GM21825 (cell line): Measurements from ENCODE around the gene ARHGEF39.

Experiments used
- ATAC-seq: cut with Tn5 transposase; IDR thresholded peaks from one replicate; pipeline ENCODE4 v1.9.1; 2021; ENCODE audit warnings: mild to moderate bottlenecking, moderate library complexity; ENCODE audit not compliant: unreplicated experiment

The ARHGEF39 gene

DNA sequence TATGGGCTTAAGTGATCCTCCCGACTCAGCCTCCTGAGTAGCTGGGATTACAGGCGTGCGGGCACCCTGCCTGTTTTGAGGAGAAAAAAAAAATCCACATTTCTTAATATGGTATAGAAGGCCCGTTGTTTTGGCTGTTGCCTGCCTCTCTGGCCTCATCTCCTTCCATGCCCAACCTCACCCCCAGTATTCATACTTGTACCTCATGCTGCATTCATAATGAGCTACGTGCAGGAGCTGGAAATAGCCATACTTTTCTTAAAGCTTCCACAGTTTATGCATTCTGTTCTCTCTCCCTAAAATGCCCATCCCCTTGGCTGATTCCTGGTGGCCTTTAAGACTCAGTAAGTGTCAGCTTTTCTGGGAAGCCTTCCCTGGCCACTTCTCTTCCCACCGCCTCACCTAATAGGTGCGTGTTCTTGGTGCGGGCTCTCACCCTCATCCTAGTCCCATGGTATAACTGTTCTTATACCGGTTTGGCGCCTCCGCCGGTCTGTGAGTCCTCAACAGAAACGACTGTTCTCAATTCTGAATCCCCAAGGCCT is 26.8 kb upstream of the ARHGEF39 start:
- ATAC-seq, result no peak

DNA sequence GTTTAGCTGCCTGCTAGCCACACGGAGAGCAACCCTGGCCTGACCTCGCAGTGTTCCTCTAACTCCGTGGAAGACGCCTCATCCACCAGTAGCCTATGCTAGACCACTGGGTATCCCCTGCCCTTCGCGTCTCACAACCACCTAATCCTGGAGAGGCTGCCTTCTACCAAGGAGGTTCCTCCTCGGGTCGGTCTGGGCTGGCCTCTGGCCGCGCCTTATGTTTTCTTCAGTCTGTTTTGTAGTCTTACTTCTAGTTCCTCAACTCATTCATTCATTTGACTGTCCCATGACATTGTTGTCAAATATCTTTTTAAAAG is 26.3 kb upstream of the ARHGEF39 start:
- ATAC-seq, result no peak

DNA sequence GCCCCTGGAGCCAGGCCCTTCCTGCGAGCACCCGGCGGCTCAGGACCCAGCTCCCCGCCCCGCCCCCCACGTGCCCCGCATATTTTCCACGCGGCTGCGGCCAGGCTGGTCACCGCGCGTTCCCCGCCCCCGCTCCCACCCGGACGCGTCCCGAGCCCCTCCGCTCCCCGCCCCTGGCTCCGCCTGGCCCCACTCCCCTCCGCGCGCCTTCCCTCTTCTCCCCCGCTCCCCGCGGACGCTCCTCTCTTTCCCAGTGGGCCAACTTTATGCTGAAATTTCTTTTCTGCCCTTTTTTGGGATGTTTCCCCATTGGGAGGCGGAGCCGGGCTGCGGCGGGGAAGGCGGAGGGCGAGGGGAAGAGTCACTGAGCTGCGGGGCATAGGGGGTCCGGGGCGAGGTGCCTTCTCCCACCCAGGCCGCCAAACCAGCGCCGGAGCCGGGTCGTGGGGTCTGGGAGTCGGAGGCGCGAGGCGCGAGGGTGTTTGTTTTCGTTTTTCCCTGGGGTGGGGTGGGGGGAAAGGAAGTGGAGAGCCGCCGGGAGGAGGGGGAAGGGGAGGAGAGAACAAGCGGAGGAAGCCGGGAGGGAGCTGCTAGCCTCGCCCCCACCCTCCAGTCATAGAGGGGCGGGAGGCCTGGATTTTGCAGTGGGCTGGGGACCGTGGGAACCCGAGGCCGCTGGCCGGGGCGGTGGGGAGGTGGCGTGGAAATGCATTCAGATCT is 25.8 kb upstream of the ARHGEF39 start:
- no peak for ATAC-seq

DNA sequence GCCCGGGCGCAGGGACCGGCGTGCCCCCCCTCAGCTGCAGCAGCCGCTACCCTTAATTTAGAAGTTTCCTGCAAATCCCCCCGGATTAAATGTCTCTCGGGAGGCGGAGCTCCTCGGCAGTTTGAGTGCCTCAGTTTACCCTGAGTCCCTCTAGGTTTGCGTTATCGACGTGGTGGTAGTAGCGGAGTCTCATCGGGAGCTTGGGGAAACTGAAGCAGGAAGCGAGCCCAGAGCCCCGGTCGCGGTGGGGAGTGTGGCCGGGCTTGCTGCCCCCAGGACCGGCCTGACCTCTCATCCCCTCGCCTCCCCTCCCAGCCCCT is 25.3 kb upstream of the ARHGEF39 start:
- no peak for ATAC-seq

DNA sequence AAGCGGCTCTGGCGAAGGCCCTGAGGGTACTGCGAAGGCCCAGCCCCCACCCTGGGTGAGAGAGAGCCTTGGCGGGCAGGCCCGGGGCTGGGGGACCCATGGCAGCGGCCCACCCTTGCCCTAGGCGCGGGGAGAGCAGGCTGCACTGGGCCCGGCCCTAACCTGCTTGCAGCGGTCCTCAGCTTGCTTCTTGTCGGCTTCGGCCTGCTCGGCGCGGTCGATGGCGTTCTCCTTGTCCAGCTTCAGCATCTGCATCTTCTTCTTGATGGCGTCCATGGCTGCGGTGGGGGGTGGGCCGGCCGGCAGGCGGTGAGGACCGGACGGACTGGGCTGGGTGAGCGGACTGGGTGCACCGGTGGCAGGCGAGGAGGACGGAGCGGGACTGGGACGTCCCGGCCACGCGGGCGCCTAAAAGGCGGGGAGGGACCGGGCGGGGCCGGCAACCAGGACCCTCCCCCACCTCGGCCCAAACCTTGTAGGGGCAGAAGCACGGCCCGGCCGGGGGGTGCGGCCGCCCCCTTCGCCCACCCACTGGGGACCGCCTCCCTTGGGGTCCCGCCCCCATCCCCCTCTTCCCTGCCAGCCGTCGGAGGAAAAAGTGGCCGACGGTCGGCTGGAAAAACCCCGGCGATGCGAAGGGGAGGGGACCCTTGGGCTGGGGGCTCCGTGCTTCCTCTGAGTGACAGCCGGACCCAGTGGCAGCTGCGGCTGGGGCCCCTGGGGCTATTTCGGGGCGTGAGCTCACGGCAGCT is 24.7 kb upstream of the ARHGEF39 start, which contains the start of gene TPM2:
TSS of gene TPM2 (minus strand) at position 384 of the 752 bp plus-strand sequence. CDS start at position 276, 108 bp downstream.
- no peak for ATAC-seq

DNA sequence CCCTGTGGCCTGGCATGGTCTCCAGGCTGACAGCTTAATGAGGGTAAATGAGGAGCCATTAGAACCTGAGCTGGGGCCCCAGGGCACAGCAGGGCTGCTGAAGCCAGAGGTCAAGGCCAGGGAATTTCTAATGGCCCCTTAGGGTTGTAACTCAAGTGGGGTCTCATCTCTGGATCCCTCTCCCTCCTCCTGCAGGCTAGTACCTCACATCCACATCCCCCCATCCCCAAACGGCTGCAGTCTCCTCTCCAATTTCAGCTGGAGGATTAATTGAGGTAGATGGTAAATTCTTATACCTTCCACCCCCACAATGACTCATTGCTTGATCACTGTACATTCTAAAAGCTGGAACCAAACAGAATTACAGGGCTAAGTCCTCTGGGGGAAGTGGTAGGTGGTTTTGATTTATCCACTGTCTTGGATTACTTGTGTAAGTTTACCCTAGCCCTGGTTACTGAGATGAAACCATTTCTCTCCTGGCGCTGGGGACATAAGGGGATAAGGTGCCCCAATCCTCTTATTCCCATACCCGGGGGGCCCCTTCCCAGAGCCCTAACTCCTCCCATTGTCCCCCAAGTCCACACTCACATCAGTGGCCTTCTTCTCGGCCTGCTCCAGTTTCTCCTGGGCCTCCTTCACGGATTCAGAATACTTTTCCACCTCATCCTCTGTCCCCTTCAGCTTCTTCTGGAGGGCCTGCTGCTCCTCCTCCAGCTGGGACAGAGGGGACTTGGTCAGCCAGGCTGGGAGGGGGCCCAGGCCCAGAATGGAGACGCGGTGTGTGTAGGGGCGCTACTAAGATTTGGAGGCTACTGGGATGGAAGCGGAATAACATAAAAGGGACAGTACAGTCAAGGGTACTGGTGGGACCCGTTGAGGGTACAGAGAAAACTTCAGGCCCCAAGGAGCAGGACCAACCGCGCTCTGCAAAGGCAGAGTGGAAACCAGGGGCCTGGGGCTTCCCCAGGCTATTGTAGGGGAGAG is 23.9 kb upstream of the ARHGEF39 start:
- ATAC-seq, result no peak

DNA sequence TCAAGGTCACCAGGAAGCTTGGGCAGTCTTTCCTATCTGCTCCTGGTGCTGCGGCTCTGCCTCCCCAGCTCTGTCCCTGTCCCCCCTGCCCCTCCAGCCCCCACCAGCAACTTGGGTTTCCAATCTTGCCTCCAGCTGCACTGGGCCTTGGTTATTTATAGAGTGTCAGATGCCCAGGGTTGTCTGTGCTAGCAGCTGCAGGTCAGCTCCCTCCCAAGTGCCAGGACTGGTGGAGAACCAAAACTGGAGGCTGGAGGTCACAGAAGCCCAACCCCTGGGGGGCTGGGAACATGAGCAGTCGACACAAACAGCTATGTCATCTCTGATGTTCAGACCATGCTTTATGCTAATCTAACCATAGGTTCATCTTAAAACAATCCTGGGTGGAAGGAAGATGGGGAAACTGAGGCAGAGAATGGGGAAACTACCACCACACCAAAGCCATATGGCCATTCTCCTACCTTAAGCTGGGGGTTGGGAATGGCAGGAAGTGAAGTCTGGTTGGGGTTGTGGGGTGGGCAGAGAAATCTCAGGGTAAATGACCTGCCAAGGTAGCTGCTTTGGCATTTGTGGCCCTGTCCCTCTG is 23.1 kb upstream of the ARHGEF39 start:
- no peak for ATAC-seq

DNA sequence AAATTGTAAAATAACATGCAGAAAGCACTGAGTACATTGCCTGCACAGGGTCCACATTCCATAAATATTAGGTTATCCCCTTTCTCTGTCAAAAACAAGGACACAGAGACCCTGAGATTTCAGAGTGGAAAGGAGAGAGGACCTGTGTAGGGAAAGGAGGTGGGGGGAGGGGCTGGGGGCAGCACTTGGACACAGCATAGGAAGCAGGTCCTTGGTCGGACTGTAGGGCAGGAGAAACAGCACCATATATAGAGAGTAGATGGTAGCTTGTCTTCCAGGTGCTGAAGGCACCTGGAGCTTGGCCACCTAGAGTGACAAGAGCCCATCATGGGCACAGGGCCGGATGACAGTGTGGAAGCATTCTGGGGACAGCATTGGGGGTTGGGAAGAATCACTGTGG is 22.3 kb upstream of the ARHGEF39 start:
- ATAC-seq, result no peak

DNA sequence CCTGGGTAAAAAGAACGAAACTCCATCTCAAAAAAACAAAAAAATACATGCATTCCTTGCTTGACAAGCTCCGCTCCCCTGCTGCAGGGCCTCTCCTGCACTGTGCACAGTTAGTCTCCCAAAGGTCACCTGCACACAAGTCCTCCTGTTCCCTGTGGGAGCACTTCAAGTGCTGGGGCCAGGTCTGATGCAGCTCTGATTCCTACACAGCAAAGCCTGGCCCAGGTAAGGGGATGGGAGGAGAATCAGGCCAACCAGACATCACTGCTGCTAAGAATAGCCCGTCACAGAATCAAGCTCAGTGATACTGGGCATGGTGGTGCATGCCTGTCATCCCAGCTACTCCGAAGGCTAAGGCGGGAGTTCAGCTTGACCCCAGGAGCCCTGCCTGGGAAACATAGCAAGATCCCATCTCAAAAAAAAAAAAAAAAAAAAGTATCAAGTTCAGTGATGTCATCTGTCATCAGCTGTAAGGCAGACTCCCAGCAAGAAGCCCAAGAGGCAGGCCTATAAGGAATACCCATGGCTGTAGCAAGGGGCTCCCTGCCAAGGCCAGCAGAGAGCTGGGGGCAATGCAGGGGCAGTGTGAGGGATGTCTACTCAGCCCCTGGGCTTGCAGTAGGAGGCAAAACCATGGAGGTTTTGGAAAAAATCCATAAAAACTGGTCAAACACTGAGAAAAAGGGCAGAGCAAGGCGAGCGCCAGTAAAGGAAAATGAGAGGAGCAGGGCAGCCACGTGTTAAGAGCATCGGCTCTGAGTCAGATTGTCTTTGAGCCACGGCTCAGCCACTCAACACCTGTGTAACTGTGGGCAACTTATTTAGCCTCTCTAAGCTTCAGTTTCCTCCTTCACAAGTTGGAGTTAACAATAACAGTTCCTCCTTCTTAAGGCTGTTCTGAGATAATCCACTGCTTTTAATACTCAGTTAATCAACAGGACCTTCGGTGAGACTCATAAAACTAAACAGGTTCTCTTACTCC is 21.5 kb upstream of the ARHGEF39 start:
- no peak for ATAC-seq

DNA sequence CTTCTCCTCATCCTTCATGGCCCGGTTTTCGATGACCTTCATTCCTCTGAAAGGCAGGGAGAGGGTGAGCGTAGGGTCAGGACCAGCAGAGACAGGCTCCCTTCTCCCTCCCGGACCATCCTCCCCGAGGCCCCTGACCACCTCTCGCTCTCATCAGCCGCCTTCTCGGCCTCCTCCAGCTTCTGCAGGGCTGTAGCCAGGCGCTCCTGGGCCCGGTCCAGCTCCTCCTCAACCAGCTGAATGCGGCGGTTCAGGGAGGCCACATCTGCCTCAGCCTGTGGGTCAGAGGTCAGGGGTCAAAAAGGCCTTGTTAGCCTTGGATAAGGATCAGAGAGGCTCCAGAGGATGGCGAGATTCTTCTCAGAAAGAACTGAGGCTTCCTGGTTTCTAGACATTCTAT is 20.5 kb upstream of the ARHGEF39 start:
- ATAC-seq, result no peak

DNA sequence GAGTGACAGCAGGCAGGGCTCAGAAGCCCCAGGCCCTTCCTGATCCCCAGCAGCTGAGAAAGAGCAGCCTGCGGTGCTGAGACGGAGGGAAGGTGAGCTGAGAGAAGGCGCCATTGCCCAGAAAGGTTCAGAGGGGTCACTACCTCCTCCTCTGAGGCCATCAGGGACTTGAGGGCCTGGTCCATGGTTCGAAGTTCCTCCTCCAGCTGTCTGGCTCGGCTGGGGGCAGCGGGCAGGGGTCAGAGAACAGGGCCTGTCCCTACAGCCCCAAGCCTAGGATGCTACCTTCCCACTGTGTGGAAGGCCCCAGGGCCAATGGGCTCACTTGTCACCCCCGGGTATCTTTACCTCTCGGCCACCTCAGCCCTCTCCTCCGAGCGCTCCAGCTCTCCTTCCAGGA is 19.9 kb upstream of the ARHGEF39 start:
- no peak for ATAC-seq

DNA sequence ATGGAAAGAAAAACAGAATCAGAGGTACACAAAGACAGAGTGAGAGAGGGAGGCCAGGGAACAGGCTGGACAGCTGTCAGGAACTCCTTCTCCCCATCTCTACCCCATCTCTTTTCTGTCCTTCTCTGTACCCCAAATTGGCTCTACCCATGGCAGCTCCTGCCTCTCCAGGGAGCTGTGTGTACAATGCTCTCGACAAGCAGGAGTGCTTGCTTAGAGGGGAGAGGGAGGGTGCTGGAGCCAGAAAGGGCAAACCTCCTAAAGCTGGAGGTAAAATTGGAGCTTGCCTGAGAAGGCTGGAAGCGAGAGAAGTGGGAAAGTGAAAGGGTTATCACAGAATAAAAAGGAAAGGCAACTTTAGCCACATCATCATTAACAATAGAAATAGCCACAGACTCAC is 18.3 kb upstream of the ARHGEF39 start:
- no peak for ATAC-seq

DNA sequence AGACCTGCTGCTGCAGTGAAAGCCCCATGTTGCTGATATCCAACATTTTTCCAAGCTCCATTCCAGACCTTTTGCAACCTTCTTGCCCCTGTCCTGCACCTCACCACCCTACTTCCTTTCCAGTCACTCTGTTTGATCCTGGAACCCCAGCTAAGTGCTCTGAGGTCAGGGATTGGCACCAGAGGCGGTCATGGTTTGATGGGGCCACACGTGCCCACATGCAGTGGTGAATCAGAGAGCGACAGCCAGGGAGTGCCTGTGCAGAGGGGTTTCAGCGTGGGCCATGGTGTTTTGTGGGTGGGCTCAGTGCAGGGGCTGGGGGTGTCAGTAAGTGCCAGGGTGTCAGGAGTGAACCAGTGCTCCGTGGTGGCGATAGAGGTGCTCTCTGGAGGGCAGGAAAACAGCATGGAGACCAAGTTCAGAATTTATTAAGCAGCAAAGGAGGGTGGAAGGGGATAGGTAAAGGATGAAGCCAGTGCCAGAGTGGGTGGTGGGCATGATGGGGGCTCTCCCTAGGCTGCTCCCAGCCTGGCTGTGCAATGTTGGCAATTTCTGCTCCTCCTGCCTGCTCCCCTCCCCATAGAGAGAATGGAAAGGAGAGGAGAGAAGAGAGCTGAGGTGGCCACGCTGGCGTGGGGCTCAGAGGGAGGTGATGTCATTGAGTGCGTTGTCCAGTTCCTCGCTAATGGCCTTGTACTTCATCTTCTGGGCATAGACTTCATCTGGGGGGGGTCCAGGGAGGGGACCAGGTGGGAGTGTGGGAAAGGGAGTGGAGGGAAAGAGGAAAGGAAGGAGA is 17.7 kb upstream of the ARHGEF39 start:
- no peak for ATAC-seq

DNA sequence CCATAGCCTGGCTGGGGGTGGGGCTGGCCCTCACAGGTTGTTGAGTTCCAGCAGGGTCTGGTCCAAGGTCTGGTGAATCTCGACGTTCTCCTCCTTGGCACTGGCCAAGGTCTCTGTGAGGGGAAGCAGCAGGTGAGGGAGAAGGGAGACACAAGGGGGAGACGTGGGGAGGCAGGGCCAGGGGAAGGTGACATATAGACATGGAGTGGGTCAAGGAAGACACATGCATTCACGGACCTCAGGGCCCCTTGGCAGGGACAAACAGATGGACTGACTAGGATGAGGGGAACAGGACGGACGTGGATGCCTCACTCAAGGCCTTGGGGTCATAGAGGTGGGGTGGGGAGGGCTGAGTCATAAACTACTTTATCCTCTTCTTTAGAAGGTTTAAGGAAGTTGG is 17.1 kb upstream of the ARHGEF39 start:
- ATAC-seq, result no peak

DNA sequence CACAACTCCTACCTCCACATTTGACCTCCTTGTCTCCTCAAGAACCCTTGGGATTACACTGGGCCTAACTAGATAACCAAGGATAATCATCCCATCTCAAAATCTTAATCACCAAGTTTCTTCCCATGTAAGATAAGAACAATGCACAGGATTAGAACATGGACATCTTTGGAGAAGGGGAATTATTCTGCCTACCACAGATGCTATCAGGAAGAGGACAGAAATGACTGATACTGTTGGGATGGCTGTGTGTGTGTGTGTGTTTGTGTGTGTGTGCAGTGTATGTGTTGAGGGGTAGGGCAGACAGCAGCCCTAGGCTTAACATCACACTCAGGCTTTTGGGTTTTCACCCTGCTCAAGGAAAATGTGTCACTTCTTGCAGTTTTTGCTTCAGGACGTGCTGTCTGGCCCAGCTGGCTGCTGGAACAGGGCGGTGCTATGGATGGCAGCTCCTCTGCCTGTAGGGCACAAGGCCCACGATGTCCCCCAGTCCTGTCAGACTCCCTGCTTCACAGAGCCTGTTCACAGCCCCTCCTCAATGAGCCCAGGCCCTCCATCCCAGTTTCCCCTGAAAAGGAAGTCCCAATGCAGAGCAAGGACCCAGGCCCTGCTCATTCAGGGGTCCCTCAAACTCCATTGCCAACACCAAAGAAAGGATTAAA is 16.5 kb upstream of the ARHGEF39 start:
- no peak for ATAC-seq

DNA sequence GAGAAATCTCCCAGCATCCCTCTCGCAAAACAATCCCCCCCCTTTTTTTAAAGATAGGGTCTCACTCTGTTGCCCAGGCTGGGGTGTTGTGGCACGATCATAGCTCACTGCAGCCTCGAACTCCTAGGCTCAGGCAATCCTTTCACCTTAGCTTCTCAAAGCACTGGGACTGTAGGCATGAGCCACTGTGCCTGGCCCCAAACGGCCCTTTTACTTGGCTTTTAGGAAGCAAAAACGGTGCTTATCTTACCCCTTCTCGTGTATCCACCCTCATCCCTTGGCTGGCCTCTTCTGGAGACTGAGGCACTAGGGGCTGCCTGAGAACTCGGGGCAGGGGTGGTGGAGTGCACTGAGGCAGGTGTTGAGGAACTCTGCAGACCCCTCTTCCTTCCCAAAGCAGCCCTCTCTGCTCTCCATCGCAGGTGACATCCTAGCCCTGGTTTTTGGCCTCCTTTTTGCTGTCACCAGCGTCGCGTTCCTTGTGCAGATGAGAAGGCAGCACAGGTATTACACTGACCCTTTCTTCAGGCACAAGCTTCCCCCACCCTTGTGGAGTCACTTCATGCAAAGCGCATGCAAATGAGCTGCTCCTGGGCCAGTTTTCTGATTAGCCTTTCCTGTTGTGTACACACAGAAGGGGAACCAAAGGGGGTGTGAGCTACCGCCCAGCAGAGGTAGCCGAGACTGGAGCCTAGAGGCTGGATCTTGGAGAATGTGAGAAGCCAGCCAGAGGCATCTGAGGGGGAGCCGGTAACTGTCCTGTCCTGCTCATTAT is 15.5 kb upstream of the ARHGEF39 start:
- no peak for ATAC-seq

DNA sequence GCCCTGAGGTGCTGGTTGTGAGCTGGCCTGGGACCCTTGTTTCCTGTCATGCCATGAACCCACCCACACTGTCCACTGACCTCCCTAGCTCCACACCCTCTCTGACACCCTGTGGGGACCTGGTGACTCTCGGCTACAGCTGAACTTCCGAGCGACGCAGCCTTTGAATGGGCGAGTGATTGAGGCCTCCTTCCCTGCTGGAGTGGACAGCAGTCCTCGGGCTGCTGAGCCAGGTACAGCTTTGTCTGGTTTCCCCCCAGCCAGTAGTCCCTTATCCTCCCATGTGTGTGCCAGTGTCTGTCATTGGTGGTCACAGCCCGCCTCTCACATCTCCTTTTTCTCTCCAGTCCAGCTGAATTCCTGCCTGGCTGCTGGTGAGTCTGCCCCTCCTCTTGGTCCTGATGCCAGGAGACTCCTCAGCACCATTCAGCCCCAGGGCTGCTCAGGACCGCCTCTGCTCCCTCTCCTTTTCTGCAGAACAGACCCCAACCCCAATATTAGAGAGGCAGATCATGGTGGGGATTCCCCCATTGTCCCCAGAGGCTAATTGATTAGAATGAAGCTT is 14.9 kb upstream of the ARHGEF39 start:
- ATAC-seq, result no peak
